Measurements from ENCODE around the gene SNX8. TPM values are rescaled to one million over a fixed set of nuclear protein-coding genes. Genes with fewer than 3 reads are reported as not detected.

The SNX8 gene
- polyA plus RNA-seq, 1 experiment = 40.2 TPM

- TF ChIP-seq, protein P1, sequence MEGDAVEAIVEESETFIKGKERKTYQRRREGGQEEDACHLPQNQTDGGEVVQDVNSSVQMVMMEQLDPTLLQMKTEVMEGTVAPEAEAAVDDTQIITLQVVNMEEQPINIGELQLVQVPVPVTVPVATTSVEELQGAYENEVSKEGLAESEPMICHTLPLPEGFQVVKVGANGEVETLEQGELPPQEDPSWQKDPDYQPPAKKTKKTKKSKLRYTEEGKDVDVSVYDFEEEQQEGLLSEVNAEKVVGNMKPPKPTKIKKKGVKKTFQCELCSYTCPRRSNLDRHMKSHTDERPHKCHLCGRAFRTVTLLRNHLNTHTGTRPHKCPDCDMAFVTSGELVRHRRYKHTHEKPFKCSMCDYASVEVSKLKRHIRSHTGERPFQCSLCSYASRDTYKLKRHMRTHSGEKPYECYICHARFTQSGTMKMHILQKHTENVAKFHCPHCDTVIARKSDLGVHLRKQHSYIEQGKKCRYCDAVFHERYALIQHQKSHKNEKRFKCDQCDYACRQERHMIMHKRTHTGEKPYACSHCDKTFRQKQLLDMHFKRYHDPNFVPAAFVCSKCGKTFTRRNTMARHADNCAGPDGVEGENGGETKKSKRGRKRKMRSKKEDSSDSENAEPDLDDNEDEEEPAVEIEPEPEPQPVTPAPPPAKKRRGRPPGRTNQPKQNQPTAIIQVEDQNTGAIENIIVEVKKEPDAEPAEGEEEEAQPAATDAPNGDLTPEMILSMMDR (IDR thresholded peaks at IDR 0.05; ENCODE audit: low read depth, low read length) = no peak
- Histone ChIP-seq H3K9me3 (ENCODE audit: control insufficient read depth, insufficient read depth, low read length) (no peaks in the 10 kb centered on the region), H3K27me3 (ENCODE audit: control insufficient read depth, insufficient read depth, low read length) (no peaks in the 10 kb centered on the region), H3K4me3 (ENCODE audit: low read depth, low read length) (no peak overlapping the region), H3K27ac (ENCODE audit: low read depth, low read length) (no peak overlapping the region)
- POLR2A ChIA-PET = no interaction called here
- DNase-seq (ENCODE audit: low read depth, low spot score) = no peak
- CTCF ChIA-PET = no interaction called here
These were observed 88.9 kb downstream of the SNX8 start for GRCh38 chr7:2225336-2225735.

DNA sequence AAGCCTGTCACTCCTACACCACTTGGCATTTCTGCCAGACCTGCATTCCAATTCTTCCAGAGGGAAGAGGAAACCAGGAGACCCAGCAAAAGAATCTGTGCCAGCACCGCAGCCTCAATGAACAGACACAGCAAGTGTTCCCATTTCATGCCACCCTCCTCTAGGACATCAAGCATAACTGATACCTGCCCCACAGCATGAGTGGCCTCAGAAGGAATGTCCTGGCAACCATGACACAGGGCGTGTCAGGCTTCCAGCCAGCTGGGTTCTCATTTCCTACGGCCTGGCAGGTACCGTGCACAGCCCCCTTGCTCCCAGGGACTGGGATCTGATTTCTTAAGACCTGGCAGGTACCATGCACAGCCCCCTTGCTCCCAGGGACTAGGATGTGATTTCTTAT, 89.3 kb downstream of the SNX8 start:
- DNase-seq (ENCODE audit: low read depth, low spot score) = no peak
- CTCF ChIA-PET = no interaction called here
- Histone ChIP-seq H3K9me3 (ENCODE audit: control insufficient read depth, insufficient read depth, low read length) (no peaks in the 10 kb centered on the region), H3K27me3 (ENCODE audit: control insufficient read depth, insufficient read depth, low read length) (no peaks in the 10 kb centered on the region), H3K27ac (ENCODE audit: low read depth, low read length) (no peak overlapping the region), H3K4me3 (ENCODE audit: low read depth, low read length) (no peak overlapping the region)
- TF ChIP-seq, protein P1 (IDR thresholded peaks at IDR 0.05; ENCODE audit: low read depth, low read length) = no peak
- POLR2A ChIA-PET = no interaction called here

GRCh38 chr7:2224491-2224928, 89.7 kb downstream of the SNX8 start:
- Histone ChIP-seq H3K9me3 (ENCODE audit: control insufficient read depth, insufficient read depth, low read length) (no peaks in the 10 kb centered on the region), H3K27ac (ENCODE audit: low read depth, low read length) (no peak overlapping the region), H3K4me3 (ENCODE audit: low read depth, low read length) (no peak overlapping the region), H3K27me3 (ENCODE audit: control insufficient read depth, insufficient read depth, low read length) (no peaks in the 10 kb centered on the region)
- TF ChIP-seq, protein P1 (IDR thresholded peaks at IDR 0.05; ENCODE audit: low read depth, low read length) = no peak
- no peak for DNase-seq (ENCODE audit: low read depth, low spot score)
- CTCF ChIA-PET = no interaction called here
- POLR2A ChIA-PET = no interaction called here

DNA sequence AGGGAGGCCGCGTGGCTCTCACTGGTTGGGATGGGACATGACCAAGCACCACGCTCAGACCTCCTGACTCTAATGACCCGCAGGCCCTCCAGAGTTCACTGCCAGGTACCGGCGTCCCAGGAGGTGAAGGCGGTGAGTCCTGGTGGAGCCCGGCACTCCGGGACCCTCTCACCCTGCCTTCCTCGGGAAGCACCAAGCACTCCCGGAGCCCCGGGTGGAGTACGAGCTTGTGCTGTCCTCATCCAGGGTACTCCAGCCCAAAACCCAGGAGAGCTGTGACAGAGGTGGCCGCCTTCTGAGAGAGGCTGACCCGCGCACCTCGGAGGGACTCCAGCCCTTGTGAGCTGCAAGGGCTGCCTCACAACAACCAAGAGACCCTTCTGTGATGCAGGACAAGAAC, 90.9 kb downstream of the SNX8 start:
- ChIA-PET CTCF (no interaction called here), POLR2A (no interaction called here)
- H3K27me3 ChIP-seq (ENCODE audit: control insufficient read depth, insufficient read depth, low read length) = no peaks in the 10 kb centered on the region
- no peaks in the 10 kb centered on the region for H3K9me3 ChIP-seq (ENCODE audit: control insufficient read depth, insufficient read depth, low read length)
- H3K27ac ChIP-seq (ENCODE audit: low read depth, low read length) = no peak overlapping the region
- H3K4me3 ChIP-seq (ENCODE audit: low read depth, low read length) = no peak overlapping the region
- TF ChIP-seq, protein P1 (IDR thresholded peaks at IDR 0.05; ENCODE audit: low read depth, low read length) = no peak
- DNase-seq (ENCODE audit: low read depth, low spot score) = no peak

- Histone ChIP-seq H3K4me3 (ENCODE audit: low read depth, low read length) (no peak overlapping the region), H3K27ac (ENCODE audit: low read depth, low read length) (no peak overlapping the region), H3K9me3 (ENCODE audit: control insufficient read depth, insufficient read depth, low read length) (no peaks in the 10 kb centered on the region), H3K27me3 (ENCODE audit: control insufficient read depth, insufficient read depth, low read length) (no peaks in the 10 kb centered on the region)
- DNase-seq (ENCODE audit: low read depth, low spot score) = no peak
- CTCF ChIA-PET = no interaction called here
- POLR2A ChIA-PET = no interaction called here
- TF ChIP-seq, protein P1 (IDR thresholded peaks at IDR 0.05; ENCODE audit: low read depth, low read length) = no peak
These were observed 91.7 kb downstream of the SNX8 start for GRCh38 chr7:2222516-2222915.
